ENCODE results near the gene PLEKHG3. TPM values are rescaled to one million over a fixed set of nuclear protein-coding genes. Genes with fewer than 3 reads are reported as not detected.

PLEKHG3 gene
- total and polyA plus RNA-seq, 2 of the 13 experiments (the other 11 are each of a cell fraction or from before 2014, with no cell fraction given), result 7.1 to 9.8 TPM

DNA sequence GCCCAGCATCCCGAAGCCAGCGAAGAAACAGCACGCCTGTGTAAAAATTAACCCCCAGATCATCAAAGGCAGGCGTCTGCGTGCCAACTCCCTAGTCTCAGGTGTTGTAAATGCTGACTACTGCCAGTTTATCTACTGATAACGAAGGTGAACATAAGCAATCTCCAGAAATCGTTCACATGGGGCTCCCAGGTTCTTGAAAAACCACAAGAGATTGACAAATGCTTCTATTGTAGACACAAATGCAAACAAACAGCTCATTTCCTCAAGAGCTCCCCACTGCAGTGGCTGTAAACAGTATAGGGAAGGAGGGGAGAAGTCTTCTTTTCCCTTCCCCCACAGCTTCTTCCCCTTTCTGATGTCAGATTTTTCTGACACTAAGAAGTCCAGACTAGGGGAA lies 5.3 kb upstream of the PLEKHG3 start:
- Histone ChIP-seq H3K27ac (ENCODE audit: extremely low read length, insufficient read depth, low read length) (no peak overlapping the region), H2AFZ (ENCODE audit: low read length) (no peak overlapping the region), H4K20me1 (ENCODE audit: insufficient read depth, low read length) (no peaks in the 10 kb centered on the region), H3K4me3 (replicated peaks in 1 of 3; ENCODE audit: insufficient read depth in 1 of 3, low read depth in 2 of 3, low read length in 3 of 3) (no peak overlapping the region), H3K4me1 (ENCODE audit: insufficient read depth, low read length) (peaks cover 14% of the 10 kb centered on the region), H3K36me3 (replicated peaks in 1 of 2; ENCODE audit: control insufficient read depth in 1 of 2, insufficient read depth in 2 of 2, low read length in 2 of 2) (no peaks in the 10 kb centered on the region), H3K79me2 (ENCODE audit: insufficient read depth, low read length) (no peaks in the 10 kb centered on the region), H3K4me2 (ENCODE audit: low read depth, low read length) (no peak overlapping the region), H3K9ac (ENCODE audit: insufficient read depth, low read depth, low read length) (no peak overlapping the region), H3K9me3 (ENCODE audit: low read length) (no peaks in the 10 kb centered on the region), H3K27me3 (ENCODE audit: control insufficient read depth in 1 of 2, insufficient read depth in 2 of 2, low read length in 2 of 2) (peaks cover 0 to 41% of the 10 kb centered on the region in 2 experiments; a peak in 4 of 5 replicates)
- CTCF ChIA-PET (ENCODE audit: low intra/inter-chr PET ratio, low total read pairs), result no interaction called here
- no peak for ATAC-seq
- in situ Hi-C loops (cut with HindIII; ENCODE audit: extremely low pct_ligation_motif_present, low pct_unique_long_range_greater_than_20kb) (no loop called here), intact Hi-C loops (cut with micrococcal nuclease; ENCODE audit: unreplicated experiment) (no loop called here)
- 0% methylated on average over 6 of the region's 7 CpGs for WGBS (ENCODE audit: low lambda C conversion rate)
- POLR2A ChIA-PET, result no interaction called here
- TF ChIP-seq KDM6A (CRISPR knock-in tag; IDR thresholded peaks at IDR 0.05; ENCODE audit: low read depth) (no peak), SRSF9 (IDR thresholded peaks at IDR 0.05; ENCODE audit: borderline replicate concordance, insufficient read depth, low read depth, low read length, poor library complexity, severe bottlenecking) (no peak), ZNF251 (CRISPR knock-in tag; IDR thresholded peaks at IDR 0.05) (no peak), BCL6 (CRISPR knock-in tag; IDR thresholded peaks at IDR 0.05) (0 out of 2 replicates have a peak, but pooled peaks have one; percentile 33), JUNB (CRISPR knock-in tag; IDR thresholded peaks at IDR 0.05; ENCODE audit: borderline replicate concordance) (no peak)
- TF ChIP-seq, protein P1, sequence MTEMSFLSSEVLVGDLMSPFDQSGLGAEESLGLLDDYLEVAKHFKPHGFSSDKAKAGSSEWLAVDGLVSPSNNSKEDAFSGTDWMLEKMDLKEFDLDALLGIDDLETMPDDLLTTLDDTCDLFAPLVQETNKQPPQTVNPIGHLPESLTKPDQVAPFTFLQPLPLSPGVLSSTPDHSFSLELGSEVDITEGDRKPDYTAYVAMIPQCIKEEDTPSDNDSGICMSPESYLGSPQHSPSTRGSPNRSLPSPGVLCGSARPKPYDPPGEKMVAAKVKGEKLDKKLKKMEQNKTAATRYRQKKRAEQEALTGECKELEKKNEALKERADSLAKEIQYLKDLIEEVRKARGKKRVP (CRISPR knock-in tag; IDR thresholded peaks at IDR 0.05), result no peak
- no TSS peak for BruUV-seq (replicated peaks)
- no peak for DNase-seq (ENCODE audit: low spot score)
- FAIRE-seq, result no peak

DNA sequence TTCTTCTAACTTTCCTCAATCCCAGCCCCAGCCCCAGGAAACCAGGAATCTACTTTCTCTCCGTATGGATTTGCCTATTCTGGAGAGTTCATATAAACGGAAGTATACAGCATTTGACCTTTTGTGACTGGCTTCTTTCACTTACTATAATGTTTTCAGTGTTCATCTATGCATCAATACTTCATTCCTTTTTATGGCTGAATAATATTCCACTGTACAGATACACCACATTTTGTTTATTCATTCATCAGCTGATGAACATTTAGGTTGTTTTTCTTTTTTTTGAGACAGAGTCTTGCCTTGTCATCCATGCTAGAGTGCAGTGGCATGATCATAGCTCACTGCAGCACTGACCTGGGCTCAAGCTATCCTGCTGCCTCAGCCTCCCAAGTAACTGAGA lies 3.9 kb upstream of the PLEKHG3 start:
- no peak overlapping the region for H2AFZ ChIP-seq (ENCODE audit: low read length)
- H3K4me1 ChIP-seq (ENCODE audit: insufficient read depth, low read length), result peaks cover 18% of the 10 kb centered on the region
- FAIRE-seq (no peak), ATAC-seq (no peak), DNase-seq (ENCODE audit: low spot score) (no peak)
- peaks cover 0 to 40% of the 10 kb centered on the region in 2 experiments; a peak in 4 of 5 replicates for H3K27me3 ChIP-seq (ENCODE audit: control insufficient read depth in 1 of 2, insufficient read depth in 2 of 2, low read length in 2 of 2)
- no TSS peak for BruUV-seq (replicated peaks)
- in situ Hi-C loops (cut with HindIII; ENCODE audit: extremely low pct_ligation_motif_present, low pct_unique_long_range_greater_than_20kb), result no loop called here
- H4K20me1 ChIP-seq (ENCODE audit: insufficient read depth, low read length), result no peaks in the 10 kb centered on the region
- no peaks in the 10 kb centered on the region for H3K36me3 ChIP-seq (replicated peaks in 1 of 2; ENCODE audit: control insufficient read depth in 1 of 2, insufficient read depth in 2 of 2, low read length in 2 of 2)
- H3K79me2 ChIP-seq (ENCODE audit: insufficient read depth, low read length), result no peaks in the 10 kb centered on the region
- ChIA-PET POLR2A (no interaction called here), CTCF (ENCODE audit: low intra/inter-chr PET ratio, low total read pairs) (no interaction called here)
- H3K27ac ChIP-seq (ENCODE audit: extremely low read length, insufficient read depth, low read length), result no peak overlapping the region
- H3K4me2 ChIP-seq (ENCODE audit: low read depth, low read length), result no peak overlapping the region
- H3K9me3 ChIP-seq (ENCODE audit: low read length), result no peaks in the 10 kb centered on the region
- WGBS (ENCODE audit: low lambda C conversion rate), result 3% methylated on average over 2 of the region's 2 CpGs
- no peak for TF ChIP-seq ZNF761 (CRISPR knock-in tag; conservative IDR thresholded peaks at IDR 0.05)
- TF ChIP-seq ZNF788 (CRISPR knock-in tag; IDR thresholded peaks at IDR 0.05; ENCODE audit: borderline replicate concordance), result no peak
- TF ChIP-seq TGIF2 (CRISPR knock-in tag; IDR thresholded peaks at IDR 0.05), result no peak
- no peak for TF ChIP-seq ATF1 (CRISPR knock-in tag; IDR thresholded peaks at IDR 0.05)
- no peak for TF ChIP-seq NKX3-1 (CRISPR knock-in tag; IDR thresholded peaks at IDR 0.05)
- TF ChIP-seq CBX1 (IDR thresholded peaks at IDR 0.05; ENCODE audit: low read depth), result no peak
- no peak for TF ChIP-seq ZNF615 (CRISPR knock-in tag; IDR thresholded peaks at IDR 0.05; ENCODE audit: borderline replicate concordance)
- TF ChIP-seq ZSCAN21 (CRISPR knock-in tag; IDR thresholded peaks at IDR 0.05; ENCODE audit: borderline replicate concordance), result no peak
- TF ChIP-seq REXO4 (CRISPR knock-in tag; IDR thresholded peaks at IDR 0.05; ENCODE audit: borderline replicate concordance), result no peak
- TF ChIP-seq ZFAT (CRISPR knock-in tag; conservative IDR thresholded peaks at IDR 0.05), result no peak
- intact Hi-C loops (cut with micrococcal nuclease; ENCODE audit: unreplicated experiment), result loop anchor here (10.0 kb wide), 1 partner anchor 235 kb away; no protein-coding TSS in a partner anchor
- no peak overlapping the region for H3K4me3 ChIP-seq (replicated peaks in 1 of 3; ENCODE audit: insufficient read depth in 1 of 3, low read depth in 2 of 3, low read length in 3 of 3)
- H3K9ac ChIP-seq (ENCODE audit: insufficient read depth, low read depth, low read length), result no peak overlapping the region
